Testis (tissue), 3 donors: ENCODE data around the gene INO80B. TPM values are rescaled to one million over a fixed set of nuclear protein-coding genes. Genes with fewer than 3 reads are reported as not detected.

Experiments
- DNase-seq: peaks from one replicate; pipeline ENCODE4 v3.0.0-alpha.2; 2019
- H3K27ac ChIP-seq, 2 donors: fragments of 200-600 bp; sonication (generic); one replicate each; pipeline ENCODE4 v1.5.1; 2019
- H3K27me3 ChIP-seq: fragments of 200-600 bp; sonication (generic); one replicate; pipeline ENCODE4 v1.5.1; 2019
- H3K36me3 ChIP-seq: fragments of 200-600 bp; sonication (generic); one replicate; pipeline ENCODE4 v1.5.1; 2017; ENCODE audit warnings: low read depth; ENCODE audit errors: missing control alignments
- H3K4me1 ChIP-seq: fragments of 200-600 bp; sonication (generic); one replicate; pipeline ENCODE4 v1.5.1; 2019
- H3K4me3 ChIP-seq, 2 donors: fragments of 200-600 bp; sonication (generic); one replicate each; pipeline ENCODE4 v1.5.1; 2017 to 2019
- H3K9me3 ChIP-seq: fragments of 200-600 bp; sonication (generic); one replicate; pipeline ENCODE4 v1.5.1; 2017
- CTCF ChIP-seq, 3 experiments: fragments of 450-650 bp in 2 of 3; fragments of 200-600 bp in 1 of 3; sonication (generic) in 1 of 3; IDR thresholded peaks; one replicate each; pipeline ENCODE4 v1.5.1; 2016 to 2019; ENCODE audit warnings: antibody characterized with exemption in 3 of 3, mild to moderate bottlenecking in 2 of 3, moderate library complexity in 1 of 3
- POLR2A ChIP-seq: fragments of 450-650 bp; IDR thresholded peaks from one replicate; pipeline ENCODE4 v1.6.1; 2017; ENCODE audit warnings: antibody characterized with exemption, mild to moderate bottlenecking, moderate library complexity
- WGBS, 2 donors: methylation state at CpG; one replicate each; pipeline ENCODE4 v1.1.5; 2018; 5-methylcytosine and 5-hydroxymethylcytosine counted together
- intact Hi-C: fragments of 100-400 bp; cut with DNase I; formaldehyde crosslinking; loops from one replicate; pipeline ENCODE4 v1.15.1; 2023; ENCODE audit warnings: low total_unique reads
- polyA plus RNA-seq: library from polyadenylated mRNA; stranded (reverse); fragments of 350-450 nt; fragmentation: Illumina TruSeq; extraction: RNeasy Lipid Tissue Mini Kit (QIAGEN cat#74804); gene quantifications from one replicate; pipeline ENCODE4 v1.2.3, GENCODE V29; 2014; ENCODE audit warnings: low read depth, low replicate concordance; ENCODE audit not compliant: insufficient read depth
- total RNA-seq, 2 donors: library from RNA; depleted of rRNA; stranded (reverse); fragments of >200 nt; gene quantifications; one replicate each; pipeline ENCODE4 v1.2.3, GENCODE V29; 2016

Gene INO80B
- total and polyA plus RNA-seq, 3 donors from 2014 or later: 23.1 to 59.3 (median 27.9) TPM

GRCh38 chr2:74486141-74486540 lies 31.3 kb downstream of the INO80B start:
- H3K36me3 ChIP-seq: no peaks in the 10 kb centered on the region
- no peak overlapping the region for H3K27ac ChIP-seq
- intact Hi-C loops: loop anchor here (10.0 kb wide), 1 partner anchor 99 kb away; no protein-coding TSS in a partner anchor
- 90 to 91% methylated on average over 2 of the region's 2 CpGs for WGBS, 2 donors
- no peak for DNase-seq
- H3K27me3 ChIP-seq: no peaks in the 10 kb centered on the region
- TF ChIP-seq CTCF (IDR thresholded peaks at IDR 0.05): no peak
- TF ChIP-seq POLR2A: no peak
- H3K9me3 ChIP-seq: no peaks in the 10 kb centered on the region
- no peak overlapping the region for H3K4me3 ChIP-seq
- peaks cover 18% of the 10 kb centered on the region for H3K4me1 ChIP-seq

- TF ChIP-seq CTCF (IDR thresholded peaks at IDR 0.05): no peak
- TF ChIP-seq POLR2A: no peak
- intact Hi-C loops: loop anchor here (10.0 kb wide), 1 partner anchor 96 kb away; no protein-coding TSS in a partner anchor
- no peaks in the 10 kb centered on the region for H3K27me3 ChIP-seq
- WGBS, 2 donors: 86% methylated on average over 9 of the region's 9 CpGs
- peaks cover 3% of the 10 kb centered on the region for H3K4me1 ChIP-seq
- H3K36me3 ChIP-seq: no peaks in the 10 kb centered on the region
- DNase-seq: no peak
- no peaks in the 10 kb centered on the region for H3K9me3 ChIP-seq
- H3K27ac ChIP-seq: no peak overlapping the region
- no peak overlapping the region for H3K4me3 ChIP-seq
Measured at GRCh38 chr2:74488643-74489481, 34.0 kb downstream of the INO80B start.

- H3K36me3 ChIP-seq: no peaks in the 10 kb centered on the region
Measured at GRCh38 chr2:74489906-74490305, 35.0 kb downstream of the INO80B start.

GRCh38 chr2:74491648-74492544 lies 37.0 kb downstream of the INO80B start:
- no peak overlapping the region for H3K4me3 ChIP-seq
- H3K4me1 ChIP-seq: no peaks in the 10 kb centered on the region
- intact Hi-C loops: no loop called here
- no peaks in the 10 kb centered on the region for H3K36me3 ChIP-seq
- H3K27ac ChIP-seq: no peak overlapping the region
- H3K9me3 ChIP-seq: no peaks in the 10 kb centered on the region
- DNase-seq: no peak
- H3K27me3 ChIP-seq: no peaks in the 10 kb centered on the region
- 94 to 95% methylated on average over 11 to 12 of the region's 12 CpGs for WGBS, 2 donors
- TF ChIP-seq CTCF (IDR thresholded peaks at IDR 0.05) (no peak), POLR2A (no peak)

More at GRCh38 chr2:74489906-74490305, 35.0 kb downstream of the INO80B start:
- intact Hi-C loops: loop anchor here (10.0 kb wide), 1 partner anchor 95 kb away; no protein-coding TSS in a partner anchor
- Histone ChIP-seq H3K9me3 (no peaks in the 10 kb centered on the region), H3K4me1 (no peaks in the 10 kb centered on the region), H3K27ac (no peak overlapping the region), H3K27me3 (no peaks in the 10 kb centered on the region), H3K4me3 (no peak overlapping the region)
- WGBS, 2 donors: 92 to 100% methylated on average over 2 to 9 of the region's 9 CpGs
- TF ChIP-seq POLR2A (no peak), CTCF (IDR thresholded peaks at IDR 0.05) (no peak)
- DNase-seq: no peak
